HG03520 (cell line): ENCODE measurements around the gene WIPF1.

Experiments
- ATAC-seq: cut with Tn5 transposase; IDR thresholded peaks from one replicate; pipeline ENCODE4 v1.9.1; 2021; ENCODE audit warnings: mild to moderate bottlenecking, moderate library complexity; ENCODE audit not compliant: unreplicated experiment

The WIPF1 gene

GRCh38 chr2:174621323-174621722 lies 23.7 kb upstream of the WIPF1 start:
- ATAC-seq = no peak

DNA sequence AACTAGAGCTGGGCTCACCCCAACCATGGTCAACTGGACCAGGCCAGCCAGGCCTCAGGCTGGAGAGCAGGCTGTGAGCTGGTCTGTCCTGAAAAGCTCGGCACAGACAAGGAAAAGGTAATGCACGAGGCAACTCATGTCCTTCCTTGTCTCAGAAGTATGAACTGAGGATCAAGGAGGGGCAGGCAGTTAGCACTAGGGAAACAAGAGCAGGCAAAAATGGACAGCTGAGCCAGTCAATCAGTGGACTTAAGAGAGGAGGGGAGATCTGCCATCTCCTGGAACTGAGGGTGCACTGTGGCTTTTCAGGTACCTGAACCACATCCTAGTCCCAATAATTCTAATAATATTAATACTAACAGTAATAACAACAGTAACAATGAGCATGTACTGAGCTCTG lies 20.6 kb upstream of the WIPF1 start:
- no peak for ATAC-seq

DNA sequence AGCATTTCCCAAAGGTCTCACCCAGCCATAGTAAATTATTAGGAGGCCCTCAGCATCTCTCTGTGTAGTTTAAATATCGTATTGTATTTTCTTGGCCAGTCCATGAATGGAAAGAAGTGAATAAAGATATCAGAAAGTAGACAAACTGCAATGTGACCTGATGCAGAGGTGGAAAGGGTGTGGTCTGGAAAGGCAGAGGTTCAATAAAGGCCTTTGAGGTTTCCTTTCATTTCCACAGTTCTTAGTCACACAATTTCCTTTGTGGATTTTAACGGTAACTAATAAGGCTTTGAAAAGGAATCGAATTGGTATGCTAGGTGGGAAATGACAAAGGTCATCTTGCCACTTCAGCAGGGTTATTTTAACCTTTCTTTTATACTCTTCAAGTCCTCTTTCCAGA lies 20.1 kb upstream of the WIPF1 start:
- ATAC-seq = no peak

GRCh38 chr2:174617120-174617519 lies 19.5 kb upstream of the WIPF1 start:
- no peak for ATAC-seq

GRCh38 chr2:174615871-174616436 lies 18.4 kb upstream of the WIPF1 start:
- no peak for ATAC-seq

DNA sequence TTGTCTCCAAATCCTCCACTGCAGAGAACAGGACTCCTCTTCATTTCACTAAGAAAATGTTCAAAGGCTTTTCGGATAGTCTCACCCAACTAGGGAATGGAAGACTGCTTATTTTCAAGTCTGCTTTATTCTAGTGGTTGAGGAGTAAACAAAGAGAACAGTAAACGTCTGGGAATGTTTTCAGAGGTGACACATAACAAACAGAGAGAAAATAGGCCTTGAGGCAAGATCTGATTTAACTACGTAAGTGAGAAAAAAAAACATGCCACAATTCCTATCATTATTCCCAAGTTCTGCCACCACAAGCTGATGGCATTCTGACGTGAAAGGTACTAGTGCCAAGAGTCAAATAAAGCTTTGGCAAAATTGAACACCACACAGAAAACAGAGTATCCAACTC lies 16.7 kb upstream of the WIPF1 start:
- ATAC-seq = no peak

- no peak for ATAC-seq
These were observed 15.9 kb upstream of the WIPF1 start for GRCh38 chr2:174613531-174613930.

DNA sequence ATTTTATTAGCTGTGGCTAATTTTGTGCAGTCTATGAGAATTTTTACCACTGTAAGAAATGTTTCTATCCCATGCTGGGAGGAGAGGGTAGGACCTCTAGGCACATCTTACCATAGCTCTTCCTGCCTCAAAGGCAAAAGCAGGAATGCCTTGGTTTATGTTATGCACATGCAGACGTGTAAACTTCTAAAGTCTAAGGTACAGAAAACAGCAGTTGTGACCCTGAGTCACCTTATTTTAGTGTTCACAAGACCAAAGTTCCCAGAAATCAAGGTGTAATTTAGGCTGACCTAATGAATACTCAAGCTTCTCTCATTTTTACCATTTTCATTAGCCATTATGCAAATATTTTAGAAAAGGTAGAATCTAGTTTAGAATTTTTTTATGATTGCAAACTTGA lies 15.4 kb upstream of the WIPF1 start:
- no peak for ATAC-seq

DNA sequence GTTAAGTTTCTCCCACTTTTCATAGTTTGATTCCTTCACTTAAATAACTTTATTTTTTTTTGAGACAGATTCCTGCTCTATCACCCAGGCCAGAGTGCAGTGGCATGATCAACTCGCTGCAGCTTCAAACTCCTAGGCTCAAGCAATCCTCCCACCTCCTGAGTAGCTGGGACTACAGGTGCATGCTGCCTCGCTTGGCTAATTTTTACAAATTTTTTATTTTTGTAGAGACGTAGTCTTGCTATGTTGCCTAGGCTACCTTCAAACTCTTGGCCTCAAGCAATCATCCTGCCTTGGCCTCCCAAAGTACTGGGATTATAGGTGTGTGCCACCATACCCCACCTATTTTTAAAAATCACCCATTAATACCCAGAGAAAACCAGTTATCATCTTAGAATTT lies 14.2 kb upstream of the WIPF1 start:
- ATAC-seq = peak; percentile 28

DNA sequence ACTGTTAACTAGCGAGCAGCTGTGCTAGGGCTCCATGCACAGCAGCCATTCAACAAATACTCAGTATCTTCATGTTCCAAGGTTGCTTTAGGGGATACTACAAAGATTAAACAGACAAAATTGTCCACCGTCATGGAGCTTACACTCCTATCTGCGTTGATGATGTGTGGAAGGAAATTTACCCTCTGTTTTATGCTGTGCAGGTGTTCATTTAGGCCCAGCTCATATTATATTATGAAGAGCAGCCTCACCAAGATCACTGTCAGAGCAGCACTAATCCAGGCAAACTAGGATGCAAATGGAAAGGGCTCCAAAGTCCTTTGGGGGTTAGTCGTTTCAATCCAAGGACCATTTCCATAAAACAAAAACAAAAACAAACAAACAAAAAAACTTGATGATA lies 13.4 kb upstream of the WIPF1 start:
- ATAC-seq = no peak

GRCh38 chr2:174610243-174610995 lies 12.8 kb upstream of the WIPF1 start:
- no peak for ATAC-seq

DNA sequence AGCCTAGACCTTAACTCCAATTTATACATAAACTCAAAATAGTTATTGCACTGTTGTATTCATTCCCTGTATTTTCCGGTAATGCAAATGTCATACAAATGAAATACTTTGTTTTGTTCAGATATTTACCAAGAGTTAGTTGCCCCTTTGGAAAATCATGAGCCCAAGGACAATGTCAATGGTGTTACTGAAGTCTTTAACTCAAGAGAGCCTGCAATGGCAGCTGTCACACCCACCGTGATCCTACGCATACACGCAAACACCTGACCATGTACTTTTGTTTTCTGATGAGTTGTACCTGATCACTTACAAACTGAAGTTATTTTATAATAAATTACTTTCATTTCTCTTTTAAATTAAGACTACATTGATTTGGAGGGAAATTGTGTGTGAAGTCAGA lies 11.7 kb upstream of the WIPF1 start:
- ATAC-seq = no peak

GRCh38 chr2:174608866-174609214 lies 11.2 kb upstream of the WIPF1 start:
- ATAC-seq = peak; percentile 27

GRCh38 chr2:174607989-174608865 lies 10.6 kb upstream of the WIPF1 start:
- peak; percentile 60 for ATAC-seq

- no peak for ATAC-seq
These were observed 10.0 kb upstream of the WIPF1 start for GRCh38 chr2:174607584-174607983.

GRCh38 chr2:174606336-174606735 lies 8.7 kb upstream of the WIPF1 start:
- ATAC-seq = no peak

- ATAC-seq = no peak
These were observed 8.1 kb upstream of the WIPF1 start for GRCh38 chr2:174605687-174606086.

GRCh38 chr2:174603280-174603679 lies 5.7 kb upstream of the WIPF1 start:
- ATAC-seq = no peak

- ATAC-seq = no peak
These were observed 5.1 kb upstream of the WIPF1 start for GRCh38 chr2:174602745-174603144.

- no peak for ATAC-seq
These were observed 2.7 kb upstream of the WIPF1 start for GRCh38 chr2:174600349-174600748.

DNA sequence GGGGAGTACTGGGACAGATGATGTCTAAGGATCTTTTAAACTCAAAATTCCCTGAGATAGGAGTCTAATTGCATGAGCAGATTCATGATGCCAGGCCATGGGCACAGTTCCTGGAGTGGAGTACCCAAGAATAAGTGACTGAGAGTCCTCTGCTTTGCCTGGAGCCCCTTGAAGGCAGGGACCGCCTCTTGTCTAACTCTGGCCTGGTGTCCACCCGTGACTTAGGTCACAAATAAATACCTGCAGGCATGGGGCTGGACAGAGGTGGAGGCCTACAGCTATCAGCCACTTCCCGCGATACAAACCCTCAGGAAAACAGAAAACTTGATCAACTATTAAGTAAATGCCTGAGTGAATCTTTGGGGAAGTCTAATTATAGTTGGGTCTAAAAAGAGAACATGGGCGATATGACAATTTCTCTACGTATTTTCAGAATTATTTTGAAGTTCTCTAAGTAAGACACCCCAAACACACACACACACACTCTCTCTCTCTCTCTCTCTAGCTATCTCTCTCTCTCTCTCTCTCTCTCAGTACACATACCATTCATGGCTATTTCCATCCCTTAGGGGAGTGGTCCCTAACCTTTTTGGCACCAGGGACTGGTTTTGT lies 1.8 kb upstream of the WIPF1 start:
- no peak for ATAC-seq

GRCh38 chr2:174597009-174597344 lies 627 bp downstream of the WIPF1 start:
- no peak for ATAC-seq
